ENCODE measurements around the gene CERS4. TPM values are rescaled to one million over a fixed set of nuclear protein-coding genes. Genes with fewer than 3 reads are reported as not detected.

The CERS4 gene
- total and polyA plus RNA-seq, 2 donors (not counting 3 experiments of a cell fraction or from before 2014, with no cell fraction given), result 4.9 to 7.7 TPM

GRCh38 chr19:8180018-8180417 lies 29.2 kb upstream of the CERS4 start:
- CTCF ChIA-PET, result no interaction called here

More at GRCh38 chr19:8180018-8180417, 29.2 kb upstream of the CERS4 start:
- TF ChIP-seq FOS (IDR thresholded peaks at IDR 0.05; ENCODE audit: borderline replicate concordance, insufficient read depth, low read length) (no peak), POLR2AphosphoS5 (IDR thresholded peaks at IDR 0.05; ENCODE audit: insufficient read depth, low read depth, low read length) (no peak), GATA2 (IDR thresholded peaks at IDR 0.05; ENCODE audit: insufficient read depth, insufficient read length, low read depth, low read length) (no peak), CTCF (IDR thresholded peaks at IDR 0.05; ENCODE audit: extremely low read depth in 1 of 2, insufficient read depth in 1 of 2, low read depth in 1 of 2, low read length in 2 of 2) (no peak), POLR2A (IDR thresholded peaks at IDR 0.05; ENCODE audit: low read depth, low read length) (no peak), EZH2 (IDR thresholded peaks at IDR 0.05; ENCODE audit: borderline replicate concordance, low read depth, low read length, severe bottlenecking) (no peak), MYC (IDR thresholded peaks at IDR 0.05; ENCODE audit: low read depth, low read length) (no peak), MAX (IDR thresholded peaks at IDR 0.05; ENCODE audit: insufficient read depth, insufficient read length) (no peak), JUN (IDR thresholded peaks at IDR 0.05; ENCODE audit: borderline replicate concordance, insufficient read depth, insufficient read length, low read depth) (no peak)
- intact Hi-C loops (cut with micrococcal nuclease), result no loop called here
- FAIRE-seq (no peak), DNase-seq (ENCODE audit: low read depth, low spot score) (no peak)
- no peaks in the 10 kb centered on the region for H3K9me3 ChIP-seq (replicated peaks; ENCODE audit: control insufficient read depth, insufficient read depth, low read length)
- POLR2A ChIA-PET, result no interaction called here
- H2AFZ ChIP-seq (ENCODE audit: low read depth, low read length), result no peak overlapping the region
- H3K9me1 ChIP-seq (replicated peaks; ENCODE audit: control insufficient read depth, extremely low read depth, insufficient read depth, low read length), result no peaks in the 10 kb centered on the region
- no peaks in the 10 kb centered on the region for H3K36me3 ChIP-seq (ENCODE audit: control insufficient read depth in 2 of 2, extremely low read depth in 1 of 2, insufficient read depth in 2 of 2, low read length in 2 of 2)
- H3K79me2 ChIP-seq (ENCODE audit: control insufficient read depth, insufficient read depth, low read length), result no peaks in the 10 kb centered on the region
- no peak overlapping the region for H3K4me3 ChIP-seq (replicated peaks in 1 of 3; ENCODE audit: insufficient read depth in 1 of 3, low read depth in 1 of 3, low read length in 3 of 3)
- no peaks in the 10 kb centered on the region for H4K20me1 ChIP-seq (replicated peaks; ENCODE audit: control insufficient read depth, extremely low read depth, insufficient read depth, low read length)
- no peaks in the 10 kb centered on the region for H3K27me3 ChIP-seq (ENCODE audit: control insufficient read depth in 2 of 2, insufficient read depth in 2 of 2, low read length in 2 of 2)
- H3K27ac ChIP-seq (ENCODE audit: insufficient read depth, low read depth, low read length), result no peak overlapping the region
- no peaks in the 10 kb centered on the region for H3K4me1 ChIP-seq (ENCODE audit: control insufficient read depth, extremely low read depth, insufficient read depth, low read length)
- H3K9ac ChIP-seq (replicated peaks; ENCODE audit: extremely low read depth, insufficient read depth, low read length), result no peak overlapping the region
- dilution Hi-C loops (cut with MboI; ENCODE audit: extremely low pct_ligation_motif_present, low sequenced_read_pairs), result no loop called here
- no TSS peak for BruUV-seq (replicated peaks)
- no peak overlapping the region for H3K4me2 ChIP-seq (ENCODE audit: insufficient read depth, low read length)
